Measurements from ENCODE around the gene SCUBE3.

The SCUBE3 gene

GRCh38 chr6:35185302-35185681 is 28.5 kb upstream of the SCUBE3 start:
- Histone ChIP-seq H3K27me3 (ENCODE audit: insufficient read depth, poor library complexity, severe bottlenecking) (no peaks in the 10 kb centered on the region), H3K27ac (replicated peaks) (no peak overlapping the region), H3K4me3 (replicated peaks; ENCODE audit: insufficient read depth, low read length) (no peak overlapping the region)
- TF ChIP-seq, protein P1, sequence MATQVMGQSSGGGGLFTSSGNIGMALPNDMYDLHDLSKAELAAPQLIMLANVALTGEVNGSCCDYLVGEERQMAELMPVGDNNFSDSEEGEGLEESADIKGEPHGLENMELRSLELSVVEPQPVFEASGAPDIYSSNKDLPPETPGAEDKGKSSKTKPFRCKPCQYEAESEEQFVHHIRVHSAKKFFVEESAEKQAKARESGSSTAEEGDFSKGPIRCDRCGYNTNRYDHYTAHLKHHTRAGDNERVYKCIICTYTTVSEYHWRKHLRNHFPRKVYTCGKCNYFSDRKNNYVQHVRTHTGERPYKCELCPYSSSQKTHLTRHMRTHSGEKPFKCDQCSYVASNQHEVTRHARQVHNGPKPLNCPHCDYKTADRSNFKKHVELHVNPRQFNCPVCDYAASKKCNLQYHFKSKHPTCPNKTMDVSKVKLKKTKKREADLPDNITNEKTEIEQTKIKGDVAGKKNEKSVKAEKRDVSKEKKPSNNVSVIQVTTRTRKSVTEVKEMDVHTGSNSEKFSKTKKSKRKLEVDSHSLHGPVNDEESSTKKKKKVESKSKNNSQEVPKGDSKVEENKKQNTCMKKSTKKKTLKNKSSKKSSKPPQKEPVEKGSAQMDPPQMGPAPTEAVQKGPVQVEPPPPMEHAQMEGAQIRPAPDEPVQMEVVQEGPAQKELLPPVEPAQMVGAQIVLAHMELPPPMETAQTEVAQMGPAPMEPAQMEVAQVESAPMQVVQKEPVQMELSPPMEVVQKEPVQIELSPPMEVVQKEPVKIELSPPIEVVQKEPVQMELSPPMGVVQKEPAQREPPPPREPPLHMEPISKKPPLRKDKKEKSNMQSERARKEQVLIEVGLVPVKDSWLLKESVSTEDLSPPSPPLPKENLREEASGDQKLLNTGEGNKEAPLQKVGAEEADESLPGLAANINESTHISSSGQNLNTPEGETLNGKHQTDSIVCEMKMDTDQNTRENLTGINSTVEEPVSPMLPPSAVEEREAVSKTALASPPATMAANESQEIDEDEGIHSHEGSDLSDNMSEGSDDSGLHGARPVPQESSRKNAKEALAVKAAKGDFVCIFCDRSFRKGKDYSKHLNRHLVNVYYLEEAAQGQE (IDR thresholded peaks at IDR 0.05; ENCODE audit: insufficient replicate concordance, low read depth), result no peak
- TF ChIP-seq CTCF (IDR thresholded peaks at IDR 0.05; ENCODE audit: insufficient read depth, low read length), result no peak
- no peak for TF ChIP-seq POLR2AphosphoS5 (IDR thresholded peaks at IDR 0.05; ENCODE audit: low read depth)
- no peak for TF ChIP-seq SPI1 (IDR thresholded peaks at IDR 0.05; ENCODE audit: borderline replicate concordance, low read depth)
- TF ChIP-seq GABPA (IDR thresholded peaks at IDR 0.05; ENCODE audit: low read depth), result no peak
- no peak for DNase-seq (ENCODE audit: low read depth in 1 of 2, low spot score in 1 of 2)

- H3K27me3 ChIP-seq (ENCODE audit: insufficient read depth, poor library complexity, severe bottlenecking), result peaks cover 2% of the 10 kb centered on the region
- H3K27ac ChIP-seq (replicated peaks), result no peak overlapping the region
- DNase-seq (ENCODE audit: low read depth in 1 of 2, low spot score in 1 of 2), result no peak
- TF ChIP-seq, protein P1 (IDR thresholded peaks at IDR 0.05; ENCODE audit: insufficient replicate concordance, low read depth), result no peak
- TF ChIP-seq POLR2AphosphoS5 (IDR thresholded peaks at IDR 0.05; ENCODE audit: low read depth) (no peak), CTCF (IDR thresholded peaks at IDR 0.05; ENCODE audit: insufficient read depth, low read length) (no peak), SPI1 (IDR thresholded peaks at IDR 0.05; ENCODE audit: borderline replicate concordance, low read depth) (no peak), GABPA (IDR thresholded peaks at IDR 0.05; ENCODE audit: low read depth) (no peak)
- H3K4me3 ChIP-seq (replicated peaks; ENCODE audit: insufficient read depth, low read length), result no peak overlapping the region
These were observed 27.8 kb upstream of the SCUBE3 start for GRCh38 chr6:35185971-35186370.

DNA sequence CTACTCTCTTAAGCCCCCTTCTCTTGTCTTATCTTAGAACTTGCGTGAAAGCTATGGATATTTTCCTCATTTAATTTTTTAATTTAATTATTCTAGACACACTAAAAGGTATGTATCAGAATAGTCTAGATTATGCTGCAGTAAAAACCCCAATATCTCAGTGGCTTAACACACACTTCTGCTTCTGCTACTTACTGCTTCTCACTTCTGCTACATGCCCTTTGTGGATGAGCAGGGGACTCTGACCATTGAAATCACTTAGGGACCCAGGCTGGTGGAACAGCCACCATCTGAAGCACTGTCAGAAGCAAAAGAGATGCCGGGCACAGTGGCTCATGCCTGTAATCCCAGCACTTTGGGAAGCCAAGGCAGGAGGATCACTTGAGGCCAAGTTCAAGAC is 27.2 kb upstream of the SCUBE3 start:
- no peak overlapping the region for H3K27ac ChIP-seq (replicated peaks)
- DNase-seq (ENCODE audit: low read depth in 1 of 2, low spot score in 1 of 2), result no peak
- TF ChIP-seq, protein P1 (IDR thresholded peaks at IDR 0.05; ENCODE audit: insufficient replicate concordance, low read depth), result no peak
- no peak for TF ChIP-seq GABPA (IDR thresholded peaks at IDR 0.05; ENCODE audit: low read depth)
- no peak for TF ChIP-seq SPI1 (IDR thresholded peaks at IDR 0.05; ENCODE audit: borderline replicate concordance, low read depth)
- no peak for TF ChIP-seq POLR2AphosphoS5 (IDR thresholded peaks at IDR 0.05; ENCODE audit: low read depth)
- no peak for TF ChIP-seq CTCF (IDR thresholded peaks at IDR 0.05; ENCODE audit: insufficient read depth, low read length)
- no peak overlapping the region for H3K4me3 ChIP-seq (replicated peaks; ENCODE audit: insufficient read depth, low read length)
- peaks cover 2% of the 10 kb centered on the region for H3K27me3 ChIP-seq (ENCODE audit: insufficient read depth, poor library complexity, severe bottlenecking)

Measured in HL-60 (cell line).